Fibroblast of lung (primary cell): ENCODE data around the gene IGDCC3. TPM values are rescaled to one million over a fixed set of nuclear protein-coding genes. Genes with fewer than 3 reads are reported as not detected.

ENCODE experiments used
- DNase-seq, 2 donors: peaks; one replicate each; pipeline versions ENCODE4 v3.0.0 to v3.0.0-alpha.2; 2010; ENCODE audit warnings: low read depth in 2 of 2
- H2AFZ ChIP-seq: 2 replicates; pipeline ENCODE4 v1.5.1; 2012; ENCODE audit warnings: low read length, control low read depth, inconsistent platforms
- H3K27ac ChIP-seq: 2 replicates; pipeline ENCODE4 v1.5.1; 2011; ENCODE audit warnings: low read length, control low read depth; ENCODE audit not compliant: insufficient read depth
- H3K27me3 ChIP-seq: 2 replicates; pipeline ENCODE4 v1.5.1; 2011; ENCODE audit warnings: mild to moderate bottlenecking, low read length; ENCODE audit not compliant: control insufficient read depth, insufficient read depth
- H3K36me3 ChIP-seq: 2 replicates; pipeline ENCODE4 v1.5.1; 2011; ENCODE audit warnings: low read length; ENCODE audit not compliant: control insufficient read depth, insufficient read depth
- H3K4me1 ChIP-seq: 2 replicates; pipeline ENCODE4 v1.5.1; 2011; ENCODE audit warnings: low read length; ENCODE audit not compliant: control insufficient read depth, insufficient read depth; ENCODE audit errors: extremely low read depth
- H3K4me2 ChIP-seq: 2 replicates; pipeline ENCODE4 v1.5.1; 2011; ENCODE audit warnings: low read length, control low read depth; ENCODE audit not compliant: insufficient read depth; ENCODE audit errors: extremely low read depth
- H3K4me3 ChIP-seq, 4 experiments: fragments of 200-600 bp in 1 of 4; sonication (generic) in 1 of 4; replicated peaks in 1 of 4; 2 replicates each; pipeline ENCODE4 v1.5.1; 2011 to 2016; ENCODE audit warnings: low read length in 4 of 4, low read depth in 3 of 4, mild to moderate bottlenecking in 3 of 4, control low read depth in 2 of 4, inconsistent platforms in 1 of 4, mixed read lengths in 1 of 4; ENCODE audit not compliant: insufficient read depth in 1 of 4; ENCODE audit errors: control extremely low read depth in 1 of 4
- H3K79me2 ChIP-seq: 2 replicates; pipeline ENCODE4 v1.5.1; 2012; ENCODE audit warnings: mild to moderate bottlenecking, low read length, inconsistent platforms; ENCODE audit not compliant: control insufficient read depth, insufficient read depth
- H3K9ac ChIP-seq: 2 replicates; pipeline ENCODE4 v1.5.1; 2011; ENCODE audit warnings: mild to moderate bottlenecking, low read length, control low read depth; ENCODE audit not compliant: insufficient read depth
- H3K9me3 ChIP-seq: 2 replicates; pipeline ENCODE4 v1.5.1; 2012; ENCODE audit warnings: low read depth, low read length; ENCODE audit not compliant: control insufficient read depth, insufficient read depth
- H4K20me1 ChIP-seq: 2 replicates; pipeline ENCODE4 v1.5.1; 2011; ENCODE audit warnings: low read length; ENCODE audit not compliant: control insufficient read depth, insufficient read depth; ENCODE audit errors: extremely low read depth
- CTCF ChIP-seq, 2 donors: IDR thresholded peaks in 1 of 2; conservative IDR thresholded peaks in 1 of 2; 1 replicate in 1 of 2; 2 replicates in 1 of 2; pipeline ENCODE4 v1.5.1; 2011 to 2012; ENCODE audit warnings: low read length in 2 of 2, control low read depth in 1 of 2, inconsistent platforms in 1 of 2, low read depth in 1 of 2, mild to moderate bottlenecking in 1 of 2
- EZH2 ChIP-seq: IDR thresholded peaks from 2 replicates; pipeline ENCODE4 v1.5.1; 2012; ENCODE audit warnings: low read length, control low read depth, mild to moderate bottlenecking; ENCODE audit errors: missing control alignments
- polyA plus RNA-seq, 2 donors: library from polyadenylated mRNA; depleted of rRNA in 1 of 2; stranded (reverse) in 1 of 2; unstranded in 1 of 2; fragments of >200 nt; gene quantifications; 2 replicates each; pipeline ENCODE4 v1.2.1, GENCODE V29; 2011 to 2012; ENCODE audit warnings: missing spikeins in 1 of 2
- total RNA-seq: library from RNA; depleted of rRNA; stranded (reverse); fragments of >200 nt; gene quantifications from 2 replicates; pipeline ENCODE4 v1.2.1, GENCODE V29; 2014

IGDCC3 gene
- total and polyA plus RNA-seq, 2 donors (not counting 1 experiment from before 2014, with no cell fraction given) = 0.15 TPM; not detected in 1

- no peak overlapping the region for H3K27ac ChIP-seq
- no peak overlapping the region for H3K4me2 ChIP-seq
- no peak overlapping the region for H2AFZ ChIP-seq
- TF ChIP-seq CTCF (conservative IDR thresholded peaks at IDR 0.05 in 1 of 2, IDR thresholded peaks at IDR 0.05 in 1 of 2; ENCODE audit: low read depth in 1 of 2, low read length in 2 of 2) (no peak), EZH2 (no peak)
- H3K79me2 ChIP-seq = no peaks in the 10 kb centered on the region
- peaks cover 20% of the 10 kb centered on the region for H3K27me3 ChIP-seq
- H3K9me3 ChIP-seq = no peaks in the 10 kb centered on the region
- no peaks in the 10 kb centered on the region for H3K4me1 ChIP-seq
- no peak overlapping the region for H3K9ac ChIP-seq
- no peak for DNase-seq
- H3K4me3 ChIP-seq = no peak overlapping the region
- no peaks in the 10 kb centered on the region for H4K20me1 ChIP-seq
- H3K36me3 ChIP-seq = no peaks in the 10 kb centered on the region
Measured at GRCh38 chr15:65394936-65395335, 17.1 kb upstream of the IGDCC3 start.

GRCh38 chr15:65394280-65394789, 16.5 kb upstream of the IGDCC3 start:
- Histone ChIP-seq H2AFZ (no peak overlapping the region), H3K27me3 (peaks cover 20% of the 10 kb centered on the region), H3K36me3 (no peaks in the 10 kb centered on the region), H3K79me2 (no peaks in the 10 kb centered on the region), H3K9me3 (no peaks in the 10 kb centered on the region), H3K4me1 (no peaks in the 10 kb centered on the region), H3K4me2 (no peak overlapping the region), H4K20me1 (no peaks in the 10 kb centered on the region), H3K27ac (no peak overlapping the region), H3K4me3 (no peak overlapping the region), H3K9ac (no peak overlapping the region)
- TF ChIP-seq EZH2 (no peak), CTCF (conservative IDR thresholded peaks at IDR 0.05 in 1 of 2, IDR thresholded peaks at IDR 0.05 in 1 of 2; ENCODE audit: low read depth in 1 of 2, low read length in 2 of 2) (no peak)
- no peak for DNase-seq

GRCh38 chr15:65393557-65393956, 15.8 kb upstream of the IGDCC3 start:
- H3K27me3 ChIP-seq = peaks cover 20% of the 10 kb centered on the region
- no peak for TF ChIP-seq EZH2
- no peak for TF ChIP-seq CTCF (conservative IDR thresholded peaks at IDR 0.05 in 1 of 2, IDR thresholded peaks at IDR 0.05 in 1 of 2; ENCODE audit: low read depth in 1 of 2, low read length in 2 of 2)
- no peak overlapping the region for H3K27ac ChIP-seq
- no peak overlapping the region for H3K4me2 ChIP-seq
- H3K9me3 ChIP-seq = no peaks in the 10 kb centered on the region
- H3K4me1 ChIP-seq = no peaks in the 10 kb centered on the region
- H3K79me2 ChIP-seq = no peaks in the 10 kb centered on the region
- H3K4me3 ChIP-seq = no peak overlapping the region
- no peaks in the 10 kb centered on the region for H4K20me1 ChIP-seq
- H3K9ac ChIP-seq = no peak overlapping the region
- no peak overlapping the region for H2AFZ ChIP-seq
- DNase-seq = no peak
- no peaks in the 10 kb centered on the region for H3K36me3 ChIP-seq
